DOHH2 (cell line): Measurements from ENCODE around the gene RLF.

ENCODE experiments used
- H3F3A ChIP-seq: fragments of 200-600 bp; sonication (generic), shearing (Covaris generic); 2 replicates; pipeline ENCODE4 v1.6.0; 2016; ENCODE audit warnings: antibody characterized with exemption, mild to moderate bottlenecking; ENCODE audit not compliant: control insufficient read depth, insufficient read depth
- H3K27ac ChIP-seq: fragments of 200-600 bp; sonication (generic); 2 replicates; pipeline ENCODE4 v1.5.1; 2014; ENCODE audit warnings: low read depth, mild to moderate bottlenecking, low read length, moderate library complexity
- H3K27me3 ChIP-seq: fragments of 200-600 bp; sonication (generic); 2 replicates; pipeline ENCODE4 v1.6.1; 2014; ENCODE audit warnings: mild to moderate bottlenecking, low read length, mixed read lengths; ENCODE audit not compliant: control insufficient read depth
- H3K36me3 ChIP-seq: fragments of 200-600 bp; sonication (generic); 2 replicates; pipeline ENCODE4 v1.6.1; 2014; ENCODE audit warnings: mild to moderate bottlenecking, low read length, moderate library complexity, mixed read lengths; ENCODE audit not compliant: control insufficient read depth
- H3K4me1 ChIP-seq: fragments of 200-600 bp; sonication (generic); 2 replicates; pipeline ENCODE4 v1.6.1; 2014; ENCODE audit warnings: mild to moderate bottlenecking, low read length, mixed read lengths; ENCODE audit not compliant: control insufficient read depth
- H3K4me2 ChIP-seq: fragments of 200-600 bp; sonication (generic); 2 replicates; pipeline ENCODE4 v1.6.0; 2014; ENCODE audit warnings: mild to moderate bottlenecking, low read length, moderate library complexity
- H3K4me3 ChIP-seq: fragments of 200-600 bp; sonication (generic); 2 replicates; pipeline ENCODE4 v1.5.1; 2014; ENCODE audit warnings: mild to moderate bottlenecking, low read length, mixed read lengths
- H3K79me2 ChIP-seq: fragments of 200-600 bp; sonication (generic); 2 replicates; pipeline ENCODE4 v1.6.1; 2014; ENCODE audit warnings: mild to moderate bottlenecking, low read length, mixed read lengths; ENCODE audit not compliant: control insufficient read depth
- H3K9me2 ChIP-seq: fragments of 200-600 bp; sonication (generic); replicated peaks from 2 replicates; pipeline ENCODE4 v1.6.1; 2014; ENCODE audit warnings: mild to moderate bottlenecking, low read length, mixed read lengths; ENCODE audit not compliant: control insufficient read depth
- H3K9me3 ChIP-seq: fragments of 200-600 bp; sonication (generic); 2 replicates; pipeline ENCODE4 v1.6.1; 2014; ENCODE audit warnings: antibody characterized with exemption, low read length, mixed read lengths; ENCODE audit not compliant: control insufficient read depth, insufficient read depth
- H4K20me1 ChIP-seq: fragments of 200-600 bp; sonication (generic); 2 replicates; pipeline ENCODE4 v1.6.0; 2014; ENCODE audit warnings: low read depth, mild to moderate bottlenecking, antibody characterized with exemption, low read length, moderate library complexity; ENCODE audit not compliant: control insufficient read depth, insufficient read depth
- CTCF ChIP-seq: fragments of 200-600 bp; sonication (generic); IDR thresholded peaks from one replicate; pipeline ENCODE4 v1.5.1; 2014; ENCODE audit warnings: antibody characterized with exemption, mild to moderate bottlenecking, low read depth, low read length; ENCODE audit not compliant: poor library complexity, severe bottlenecking
- EZH2phosphoT487 ChIP-seq: fragments of 200-600 bp; sonication (generic); IDR thresholded peaks from 2 replicates; pipeline ENCODE4 v1.6.1; 2017; ENCODE audit warnings: borderline replicate concordance, mild to moderate bottlenecking, antibody characterized with exemption, low read length, moderate library complexity, mixed read lengths

The RLF gene

DNA sequence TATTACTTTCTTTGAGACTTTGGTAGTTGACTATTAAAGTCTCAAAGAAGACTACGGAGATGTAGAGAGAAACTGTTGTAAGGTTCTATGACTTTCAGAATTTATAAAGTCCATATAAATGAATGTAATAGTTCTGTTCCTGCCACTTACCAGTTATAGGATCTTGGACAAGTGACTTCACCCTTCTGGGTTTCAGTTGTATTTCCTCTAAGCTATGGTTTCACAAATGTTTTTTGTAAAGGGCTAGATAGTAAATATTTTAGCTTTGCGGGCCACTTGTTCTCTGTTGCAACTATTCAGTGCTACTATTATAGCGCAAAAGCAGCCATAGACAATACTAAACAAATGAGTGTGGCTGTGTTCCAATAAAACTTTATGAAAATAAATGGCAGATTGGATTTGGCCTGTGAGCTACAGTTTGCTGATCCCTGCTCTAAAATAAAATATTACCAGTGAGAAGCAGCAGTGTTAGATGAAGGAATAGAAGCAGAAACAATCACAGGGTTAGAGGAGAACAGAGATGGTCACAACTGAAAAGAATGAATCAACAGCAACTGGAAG lies 111.5 kb downstream of the RLF start:
- Histone ChIP-seq H3K27ac (no peak overlapping the region), H3K4me3 (no peak overlapping the region), H3K9me3 (no peaks in the 10 kb centered on the region), H4K20me1 (no peaks in the 10 kb centered on the region), H3K4me2 (no peak overlapping the region), H3K27me3 (no peaks in the 10 kb centered on the region), H3K4me1 (no peaks in the 10 kb centered on the region), H3K36me3 (peaks cover 71% of the 10 kb centered on the region), H3K79me2 (no peaks in the 10 kb centered on the region), H3F3A (0 out of 2 replicates have a peak, but pooled peaks cover 3% of the 10 kb centered on the region), H3K9me2 (no peaks in the 10 kb centered on the region)
- no peak for TF ChIP-seq CTCF
- no peak for TF ChIP-seq EZH2phosphoT487

- no peak overlapping the region for H3K4me3 ChIP-seq
- TF ChIP-seq CTCF: no peak
- TF ChIP-seq EZH2phosphoT487: no peak
- H3K27me3 ChIP-seq: no peaks in the 10 kb centered on the region
- no peak overlapping the region for H3K27ac ChIP-seq
- no peaks in the 10 kb centered on the region for H3K79me2 ChIP-seq
- H3K4me1 ChIP-seq: no peaks in the 10 kb centered on the region
- H3K9me2 ChIP-seq: no peaks in the 10 kb centered on the region
- no peaks in the 10 kb centered on the region for H3K9me3 ChIP-seq
- no peak overlapping the region for H3K4me2 ChIP-seq
- 0 out of 2 replicates have a peak, but pooled peaks cover 3% of the 10 kb centered on the region for H3F3A ChIP-seq
- H3K36me3 ChIP-seq: peaks cover 62% of the 10 kb centered on the region
- H4K20me1 ChIP-seq: no peaks in the 10 kb centered on the region
Measured at GRCh38 chr1:40273547-40274166, 112.5 kb downstream of the RLF start.

DNA sequence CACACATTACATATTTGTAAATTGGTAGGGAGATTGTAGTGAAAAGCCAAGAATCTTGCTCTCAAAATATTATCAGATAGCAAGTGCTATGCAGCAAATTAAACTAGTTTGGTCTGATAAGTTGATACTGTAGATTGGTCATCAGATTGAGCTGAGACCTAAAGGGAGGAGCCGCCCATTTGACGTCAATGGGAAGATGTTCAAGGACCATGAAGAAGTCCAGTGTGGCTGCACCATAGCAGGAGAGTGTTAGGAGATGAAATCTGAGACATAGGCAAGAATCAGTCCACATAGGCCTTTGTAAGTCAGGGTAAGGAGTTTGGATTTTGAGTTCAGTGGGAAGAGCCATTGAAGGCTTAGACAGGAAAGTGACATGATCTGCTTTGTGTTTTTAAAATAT lies 113.1 kb downstream of the RLF start:
- Histone ChIP-seq H3F3A (0 out of 2 replicates have a peak, but pooled peaks cover 3% of the 10 kb centered on the region), H3K79me2 (no peaks in the 10 kb centered on the region), H3K9me2 (no peaks in the 10 kb centered on the region), H4K20me1 (no peaks in the 10 kb centered on the region), H3K4me1 (no peaks in the 10 kb centered on the region), H3K4me2 (no peak overlapping the region), H3K27ac (no peak overlapping the region), H3K27me3 (no peaks in the 10 kb centered on the region), H3K4me3 (no peak overlapping the region), H3K36me3 (peaks cover 65% of the 10 kb centered on the region), H3K9me3 (no peaks in the 10 kb centered on the region)
- no peak for TF ChIP-seq EZH2phosphoT487
- no peak for TF ChIP-seq CTCF
